ENCODE measurements around the gene GNAL. TPM values are rescaled to one million over a fixed set of nuclear protein-coding genes. Genes with fewer than 3 reads are reported as not detected.

GNAL gene
- total and polyA plus RNA-seq, 2 of the 4 experiments (the other 2 are of a cell fraction): 0.15 to 0.36 TPM

DNA sequence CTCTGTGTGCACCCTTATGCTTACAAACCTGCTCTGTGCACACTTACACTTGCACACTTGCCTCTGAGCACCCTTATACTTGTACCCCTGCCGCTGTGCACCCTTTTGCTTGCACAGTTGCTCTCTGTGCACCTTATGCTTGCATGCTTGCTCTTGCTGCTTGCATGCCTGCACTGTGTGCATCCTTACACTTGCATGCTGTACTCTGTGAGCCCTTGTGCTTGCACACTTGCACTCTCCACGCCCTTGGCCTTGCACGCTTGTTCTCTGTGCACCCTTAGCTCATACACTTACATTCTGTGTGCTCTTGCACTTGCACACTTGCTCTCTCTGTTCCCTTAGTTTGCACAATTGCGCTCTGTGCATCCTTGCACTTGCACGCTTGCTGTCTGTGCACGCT is 78.3 kb downstream of the GNAL start:
- POLR2A ChIA-PET (ENCODE audit: unreplicated experiment): no interaction called here
- H4K8ac ChIP-seq (ENCODE audit: low read depth in 2 of 2, low read length in 2 of 2): no peak overlapping the region
- no peak overlapping the region for H3K4me3 ChIP-seq (ENCODE audit: insufficient read depth, low read depth, low read length)
- no TSS peak for BruUV-seq (replicated peaks)
- H3K18ac ChIP-seq (ENCODE audit: low read depth, low read length): no peak overlapping the region
- no peaks in the 10 kb centered on the region for H3K79me1 ChIP-seq (ENCODE audit: low read depth in 1 of 2, low read length in 2 of 2)
- dilution Hi-C loops (cut with HindIII; ENCODE audit: low sequenced_read_pairs, unreplicated experiment) (no loop called here), intact Hi-C loops (cut with micrococcal nuclease) (no loop called here), in situ Hi-C loops (cut with MboI; ENCODE audit: low sequenced_read_pairs) (no loop called here)
- CTCF ChIA-PET: no interaction called here
- no peak overlapping the region for H3K23ac ChIP-seq (ENCODE audit: low read depth, low read length)
- TF ChIP-seq MAFK (IDR thresholded peaks at IDR 0.05; ENCODE audit: low read depth, low read length): no peak
- no peak for TF ChIP-seq CEBPB (IDR thresholded peaks at IDR 0.05; ENCODE audit: low read depth, low read length)
- TF ChIP-seq, protein P1, sequence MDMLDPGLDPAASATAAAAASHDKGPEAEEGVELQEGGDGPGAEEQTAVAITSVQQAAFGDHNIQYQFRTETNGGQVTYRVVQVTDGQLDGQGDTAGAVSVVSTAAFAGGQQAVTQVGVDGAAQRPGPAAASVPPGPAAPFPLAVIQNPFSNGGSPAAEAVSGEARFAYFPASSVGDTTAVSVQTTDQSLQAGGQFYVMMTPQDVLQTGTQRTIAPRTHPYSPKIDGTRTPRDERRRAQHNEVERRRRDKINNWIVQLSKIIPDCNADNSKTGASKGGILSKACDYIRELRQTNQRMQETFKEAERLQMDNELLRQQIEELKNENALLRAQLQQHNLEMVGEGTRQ (IDR thresholded peaks at IDR 0.05; ENCODE audit: low read depth, low read length): no peak
- no peak for TF ChIP-seq RFX5 (IDR thresholded peaks at IDR 0.05; ENCODE audit: low read depth, low read length)
- TF ChIP-seq POLR2A (IDR thresholded peaks at IDR 0.05; ENCODE audit: low read depth, low read length): no peak
- no peak for TF ChIP-seq RAD21 (IDR thresholded peaks at IDR 0.05; ENCODE audit: low read length)
- no peak for TF ChIP-seq RCOR1 (IDR thresholded peaks at IDR 0.05; ENCODE audit: insufficient replicate concordance, low read length)
- TF ChIP-seq, protein P2, sequence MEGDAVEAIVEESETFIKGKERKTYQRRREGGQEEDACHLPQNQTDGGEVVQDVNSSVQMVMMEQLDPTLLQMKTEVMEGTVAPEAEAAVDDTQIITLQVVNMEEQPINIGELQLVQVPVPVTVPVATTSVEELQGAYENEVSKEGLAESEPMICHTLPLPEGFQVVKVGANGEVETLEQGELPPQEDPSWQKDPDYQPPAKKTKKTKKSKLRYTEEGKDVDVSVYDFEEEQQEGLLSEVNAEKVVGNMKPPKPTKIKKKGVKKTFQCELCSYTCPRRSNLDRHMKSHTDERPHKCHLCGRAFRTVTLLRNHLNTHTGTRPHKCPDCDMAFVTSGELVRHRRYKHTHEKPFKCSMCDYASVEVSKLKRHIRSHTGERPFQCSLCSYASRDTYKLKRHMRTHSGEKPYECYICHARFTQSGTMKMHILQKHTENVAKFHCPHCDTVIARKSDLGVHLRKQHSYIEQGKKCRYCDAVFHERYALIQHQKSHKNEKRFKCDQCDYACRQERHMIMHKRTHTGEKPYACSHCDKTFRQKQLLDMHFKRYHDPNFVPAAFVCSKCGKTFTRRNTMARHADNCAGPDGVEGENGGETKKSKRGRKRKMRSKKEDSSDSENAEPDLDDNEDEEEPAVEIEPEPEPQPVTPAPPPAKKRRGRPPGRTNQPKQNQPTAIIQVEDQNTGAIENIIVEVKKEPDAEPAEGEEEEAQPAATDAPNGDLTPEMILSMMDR (conservative IDR thresholded peaks at IDR 0.05; ENCODE audit: low read depth, low read length): no peak
- no peak for TF ChIP-seq MAZ (IDR thresholded peaks at IDR 0.05; ENCODE audit: borderline replicate concordance, low read depth, low read length)
- TF ChIP-seq, protein P3, sequence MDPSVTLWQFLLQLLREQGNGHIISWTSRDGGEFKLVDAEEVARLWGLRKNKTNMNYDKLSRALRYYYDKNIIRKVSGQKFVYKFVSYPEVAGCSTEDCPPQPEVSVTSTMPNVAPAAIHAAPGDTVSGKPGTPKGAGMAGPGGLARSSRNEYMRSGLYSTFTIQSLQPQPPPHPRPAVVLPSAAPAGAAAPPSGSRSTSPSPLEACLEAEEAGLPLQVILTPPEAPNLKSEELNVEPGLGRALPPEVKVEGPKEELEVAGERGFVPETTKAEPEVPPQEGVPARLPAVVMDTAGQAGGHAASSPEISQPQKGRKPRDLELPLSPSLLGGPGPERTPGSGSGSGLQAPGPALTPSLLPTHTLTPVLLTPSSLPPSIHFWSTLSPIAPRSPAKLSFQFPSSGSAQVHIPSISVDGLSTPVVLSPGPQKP (IDR thresholded peaks at IDR 0.05; ENCODE audit: borderline replicate concordance, low read depth, low read length): no peak
- no peak for TF ChIP-seq CHD1 (IDR thresholded peaks at IDR 0.05; ENCODE audit: low read depth, low read length)
- TF ChIP-seq BHLHE40 (IDR thresholded peaks at IDR 0.05; ENCODE audit: low read depth, low read length): no peak
- no peak for TF ChIP-seq NFE2L2 (IDR thresholded peaks at IDR 0.05; ENCODE audit: low read depth, low read length)
- no peak for DNase-seq
- no peaks in the 10 kb centered on the region for H3K9me3 ChIP-seq (ENCODE audit: control insufficient read depth, insufficient read depth, low read length)
- H3K9ac ChIP-seq (ENCODE audit: low read depth, low read length): no peak overlapping the region
- H4K20me1 ChIP-seq (ENCODE audit: insufficient read depth, low read length): no peaks in the 10 kb centered on the region
- H2AK5ac ChIP-seq (ENCODE audit: low read depth, low read length): no peak overlapping the region
- no peak overlapping the region for H2BK5ac ChIP-seq (ENCODE audit: low read depth, low read length, poor library complexity, severe bottlenecking)
- H3K56ac ChIP-seq (ENCODE audit: extremely low read depth, insufficient read depth, low read length): no peak overlapping the region
- H2AK9ac ChIP-seq (replicated peaks; ENCODE audit: low read depth, low read length, poor library complexity): no peak overlapping the region
- no peak for ATAC-seq (ENCODE audit: low read depth)
- H2BK120ac ChIP-seq (ENCODE audit: low read depth, low read length): no peak overlapping the region
- 78% methylated on average over 6 of the region's 6 CpGs; no CpG with 5 or more reads in 1 of the 2 experiments for WGBS, 2 experiments (ENCODE audit: extremely low coverage in 2 of 2, insufficient read length in 1 of 2)
- H2AFZ ChIP-seq (replicated peaks; ENCODE audit: low read length, poor library complexity): no peak overlapping the region
- H3K9me1 ChIP-seq (ENCODE audit: insufficient read depth, low read length): no peaks in the 10 kb centered on the region
- H2BK20ac ChIP-seq (ENCODE audit: low read depth, low read length): no peak overlapping the region
- no peak overlapping the region for H3K4ac ChIP-seq (ENCODE audit: low read depth, low read length)
- peaks cover 8% of the 10 kb centered on the region for H3K27me3 ChIP-seq (ENCODE audit: control insufficient read depth, insufficient read depth, low read length)
- no peaks in the 10 kb centered on the region for H3K4me1 ChIP-seq (ENCODE audit: control insufficient read depth, insufficient read depth, low read length)
- H2BK15ac ChIP-seq (ENCODE audit: low read depth, low read length): no peak overlapping the region
- no peak overlapping the region for H3K4me2 ChIP-seq (ENCODE audit: low read depth, low read length)
- H3K27ac ChIP-seq (ENCODE audit: insufficient read depth, low read length): no peak overlapping the region
- H3K36me3 ChIP-seq (ENCODE audit: control insufficient read depth, insufficient read depth, low read length): no peaks in the 10 kb centered on the region
- no peak overlapping the region for H4K5ac ChIP-seq (ENCODE audit: low read depth, low read length)
- H3K14ac ChIP-seq (replicated peaks; ENCODE audit: low read depth, low read length): no peak overlapping the region
- H4K91ac ChIP-seq (ENCODE audit: insufficient read depth, low read depth, low read length): no peak overlapping the region
